Activated naive CD8-positive, alpha-beta T cell (primary cell): ENCODE data around the gene FAM219A.
"Not testable (repeated sequence)": the region's sequence is repeated elsewhere in the genome, so short reads cannot be mapped to it uniquely, and the experiment has no call there.

Experiments
- H3K27ac Mint-ChIP-seq: one replicate; pipeline ENCODE4 v1.8.0; 2021; ENCODE audit warnings: mixed read lengths
- H3K27me3 Mint-ChIP-seq: one replicate; pipeline ENCODE4 v1.8.0; 2021; ENCODE audit warnings: mixed read lengths
- H3K36me3 Mint-ChIP-seq: one replicate; pipeline ENCODE4 v1.8.0; 2021; ENCODE audit warnings: mixed read lengths
- H3K4me1 Mint-ChIP-seq: one replicate; pipeline ENCODE4 v1.8.0; 2021; ENCODE audit warnings: low read depth, mixed read lengths
- H3K4me3 Mint-ChIP-seq: one replicate; pipeline ENCODE4 v1.8.0; 2021; ENCODE audit warnings: mild to moderate bottlenecking, mixed read lengths
- H3K9me3 Mint-ChIP-seq: one replicate; pipeline ENCODE4 v1.8.0; 2021; ENCODE audit warnings: low read depth, mixed read lengths

Gene FAM219A

GRCh38 chr9:34493972-34494535 is 35.7 kb upstream of the FAM219A start:
- Mint-ChIP-seq H3K27ac (no peak overlapping the region), H3K36me3 (no peaks in the 10 kb centered on the region), H3K27me3 (peaks cover 7% of the 10 kb centered on the region), H3K9me3 (no peaks in the 10 kb centered on the region), H3K4me1 (no peaks in the 10 kb centered on the region), H3K4me3 (no peak overlapping the region)

DNA sequence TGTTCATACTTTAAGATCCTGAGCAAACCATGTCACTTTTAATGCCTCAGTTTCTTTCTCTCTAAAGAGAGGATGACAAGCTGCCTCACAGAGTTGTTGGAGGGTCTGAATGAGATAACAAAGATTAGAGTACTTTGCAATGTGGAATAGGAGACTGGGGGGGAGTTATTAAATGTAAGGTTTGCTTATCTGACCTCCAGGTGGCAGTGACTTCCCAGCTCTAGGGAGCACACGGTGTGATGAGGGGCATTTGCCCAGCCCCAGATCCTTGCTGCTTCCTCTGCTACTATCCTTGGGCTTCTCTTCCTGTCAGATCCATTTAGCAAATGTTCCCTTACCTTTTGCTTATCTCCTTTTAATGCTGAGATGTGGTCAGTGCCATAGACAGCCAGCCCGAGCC is 33.7 kb upstream of the FAM219A start:
- H3K27me3 Mint-ChIP-seq: peaks cover 10% of the 10 kb centered on the region
- no peaks in the 10 kb centered on the region for H3K36me3 Mint-ChIP-seq
- H3K4me3 Mint-ChIP-seq: no peak overlapping the region
- H3K9me3 Mint-ChIP-seq: no peaks in the 10 kb centered on the region
- no peaks in the 10 kb centered on the region for H3K4me1 Mint-ChIP-seq
- no peak overlapping the region for H3K27ac Mint-ChIP-seq

DNA sequence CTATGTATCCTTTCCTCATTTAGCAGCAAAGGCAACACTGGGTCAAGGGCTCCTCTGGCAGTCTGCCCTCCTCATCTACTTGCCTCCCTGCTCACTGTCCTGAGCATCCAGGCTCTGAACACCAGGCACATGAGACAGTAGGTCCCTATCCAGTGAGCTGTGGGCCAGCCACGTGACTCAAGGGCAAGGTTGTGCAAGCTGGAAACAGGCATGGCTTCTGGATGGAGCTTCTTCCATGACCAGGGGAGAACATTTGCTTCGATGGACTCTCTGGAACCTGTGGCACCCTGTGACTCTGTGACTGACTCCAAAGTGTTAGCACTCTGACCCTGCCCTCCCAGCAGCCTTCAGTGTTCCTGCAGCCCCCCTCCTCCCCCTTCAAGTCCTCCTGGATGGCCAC is 33.2 kb upstream of the FAM219A start:
- H3K27ac Mint-ChIP-seq: no peak overlapping the region
- H3K36me3 Mint-ChIP-seq: no peaks in the 10 kb centered on the region
- no peaks in the 10 kb centered on the region for H3K4me1 Mint-ChIP-seq
- H3K4me3 Mint-ChIP-seq: no peak overlapping the region
- H3K27me3 Mint-ChIP-seq: peaks cover 10% of the 10 kb centered on the region
- H3K9me3 Mint-ChIP-seq: no peaks in the 10 kb centered on the region

DNA sequence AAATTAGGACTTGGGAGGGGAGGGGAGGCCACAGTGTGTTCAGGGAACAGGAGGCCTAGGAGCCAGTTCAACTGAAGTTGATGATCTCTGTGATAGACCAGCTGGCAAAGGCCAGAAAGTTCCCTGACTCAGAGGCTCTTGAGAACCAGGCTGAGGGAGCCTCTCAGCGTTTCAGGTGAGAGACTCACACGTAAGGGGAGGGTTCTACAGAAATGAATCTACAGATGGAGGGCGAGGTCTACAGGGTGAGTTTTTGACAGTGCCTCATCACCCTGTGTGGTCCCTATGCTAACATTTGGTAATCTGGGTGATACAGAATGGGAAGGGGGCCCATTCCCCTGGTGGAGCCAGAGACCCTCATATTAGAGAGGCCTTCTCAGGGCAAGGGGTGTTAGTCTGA is 32.4 kb upstream of the FAM219A start:
- H3K27me3 Mint-ChIP-seq: peaks cover 10% of the 10 kb centered on the region
- H3K4me1 Mint-ChIP-seq: no peaks in the 10 kb centered on the region
- no peaks in the 10 kb centered on the region for H3K36me3 Mint-ChIP-seq
- H3K4me3 Mint-ChIP-seq: no peak overlapping the region
- H3K27ac Mint-ChIP-seq: no peak overlapping the region
- no peaks in the 10 kb centered on the region for H3K9me3 Mint-ChIP-seq

GRCh38 chr9:34490360-34490759 is 32.0 kb upstream of the FAM219A start:
- no peak overlapping the region for H3K4me3 Mint-ChIP-seq
- H3K27me3 Mint-ChIP-seq: peaks cover 10% of the 10 kb centered on the region
- no peak overlapping the region for H3K27ac Mint-ChIP-seq
- no peaks in the 10 kb centered on the region for H3K36me3 Mint-ChIP-seq
- H3K4me1 Mint-ChIP-seq: no peaks in the 10 kb centered on the region
- no peaks in the 10 kb centered on the region for H3K9me3 Mint-ChIP-seq

DNA sequence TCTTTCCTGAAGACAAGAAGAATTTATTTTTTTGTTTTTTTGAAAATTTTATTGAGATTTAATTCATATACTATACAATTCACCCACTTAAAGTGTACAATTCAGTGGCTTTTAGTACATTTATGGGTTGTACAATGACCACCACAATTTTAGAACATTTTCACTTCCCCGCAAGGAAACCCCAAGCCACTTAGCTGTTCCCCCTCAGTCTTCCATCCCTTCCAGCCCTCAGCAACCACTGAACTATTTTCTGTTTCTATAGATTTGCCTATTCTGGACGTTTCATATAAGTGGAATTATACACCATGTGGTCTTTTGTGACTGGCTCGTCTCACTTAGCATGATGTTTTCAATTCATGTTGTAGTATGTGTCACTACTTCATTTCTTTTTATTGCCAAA is 28.2 kb upstream of the FAM219A start:
- Mint-ChIP-seq H3K27ac (no peak overlapping the region), H3K4me1 (peaks cover under 1% of the 10 kb centered on the region), H3K27me3 (peaks cover 8% of the 10 kb centered on the region), H3K4me3 (no peak overlapping the region), H3K36me3 (no peaks in the 10 kb centered on the region), H3K9me3 (no peaks in the 10 kb centered on the region)

GRCh38 chr9:34485822-34486221 is 27.5 kb upstream of the FAM219A start:
- Mint-ChIP-seq H3K4me3 (no peak overlapping the region), H3K9me3 (no peaks in the 10 kb centered on the region), H3K4me1 (peaks cover 2% of the 10 kb centered on the region), H3K27me3 (peaks cover 8% of the 10 kb centered on the region), H3K27ac (no peak overlapping the region), H3K36me3 (no peaks in the 10 kb centered on the region)

GRCh38 chr9:34484678-34485077 is 26.3 kb upstream of the FAM219A start:
- Mint-ChIP-seq H3K36me3 (no peaks in the 10 kb centered on the region), H3K9me3 (no peaks in the 10 kb centered on the region), H3K27me3 (peaks cover 4% of the 10 kb centered on the region), H3K27ac (no peak overlapping the region), H3K4me1 (peaks cover 2% of the 10 kb centered on the region), H3K4me3 (no peak overlapping the region)

GRCh38 chr9:34482746-34483145 is 24.4 kb upstream of the FAM219A start:
- not testable (repeated sequence) for H3K4me3 Mint-ChIP-seq, H3K27me3 Mint-ChIP-seq, H3K4me1 Mint-ChIP-seq, H3K36me3 Mint-ChIP-seq, H3K9me3 Mint-ChIP-seq, H3K27ac Mint-ChIP-seq

- not testable (repeated sequence) for H3K4me3 Mint-ChIP-seq
Measured at GRCh38 chr9:34481620-34482019, 23.2 kb upstream of the FAM219A start.

DNA sequence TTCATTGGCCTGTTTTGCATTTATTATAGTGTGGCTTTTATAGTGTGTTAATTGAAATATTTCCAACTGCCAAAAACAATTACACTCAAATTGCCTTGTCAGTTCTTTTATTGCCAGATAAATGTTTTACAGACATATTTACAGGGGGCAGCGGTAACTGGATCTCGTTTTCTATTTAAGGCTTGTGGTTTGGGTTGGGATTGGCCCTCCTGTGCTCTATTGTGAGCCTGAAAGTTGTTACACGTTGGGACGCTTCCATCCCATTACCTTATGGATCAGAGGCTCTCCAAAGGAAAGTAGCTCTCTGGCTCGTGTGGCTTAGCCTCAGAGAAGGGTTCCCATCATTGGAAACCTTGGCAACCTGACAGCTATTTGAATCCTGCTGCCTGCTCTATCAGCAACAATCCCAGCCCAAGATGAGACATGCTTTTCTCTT is 21.1 kb upstream of the FAM219A start:
- Mint-ChIP-seq H3K27ac (no peak overlapping the region), H3K27me3 (peaks cover 2% of the 10 kb centered on the region), H3K9me3 (no peaks in the 10 kb centered on the region), H3K4me1 (peaks cover 2% of the 10 kb centered on the region), H3K36me3 (no peaks in the 10 kb centered on the region), H3K4me3 (no peak overlapping the region)

More at GRCh38 chr9:34481620-34482019, 23.2 kb upstream of the FAM219A start:
- not testable (repeated sequence) for H3K36me3 Mint-ChIP-seq, H3K9me3 Mint-ChIP-seq, H3K4me1 Mint-ChIP-seq, H3K27ac Mint-ChIP-seq, H3K27me3 Mint-ChIP-seq

- Mint-ChIP-seq H3K36me3 (no peaks in the 10 kb centered on the region), H3K27me3 (peaks cover 2% of the 10 kb centered on the region), H3K4me1 (peaks cover 2% of the 10 kb centered on the region), H3K4me3 (no peak overlapping the region), H3K9me3 (no peaks in the 10 kb centered on the region), H3K27ac (no peak overlapping the region)
Measured at GRCh38 chr9:34477541-34477940, 19.2 kb upstream of the FAM219A start.

DNA sequence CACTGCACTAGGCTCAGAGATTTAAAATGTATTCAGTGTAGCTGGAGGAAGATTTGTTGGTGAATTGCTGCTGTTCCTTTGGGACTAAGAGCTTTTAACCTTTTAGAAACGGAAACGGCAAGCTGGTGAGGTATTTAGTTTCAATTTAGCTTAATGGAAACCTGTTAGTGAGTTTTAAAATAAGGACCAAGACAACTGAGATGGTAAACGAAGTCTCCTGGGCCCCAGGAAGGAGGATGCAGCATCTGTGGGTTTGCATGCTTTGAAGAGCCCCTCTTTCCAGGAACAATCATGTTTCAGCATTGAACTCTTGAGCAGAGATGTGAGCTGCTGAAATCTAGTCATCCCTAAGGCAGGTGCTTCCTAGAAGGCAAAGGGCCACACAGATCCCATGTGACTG is 16.7 kb upstream of the FAM219A start:
- no peaks in the 10 kb centered on the region for H3K36me3 Mint-ChIP-seq

GRCh38 chr9:34465468-34465867 is 7.1 kb upstream of the FAM219A start:
- Mint-ChIP-seq H3K36me3 (no peaks in the 10 kb centered on the region), H3K4me3 (no peak overlapping the region), H3K4me1 (no peaks in the 10 kb centered on the region), H3K27ac (no peak overlapping the region), H3K9me3 (no peaks in the 10 kb centered on the region), H3K27me3 (no peaks in the 10 kb centered on the region)

More for the DNA sequence above, 16.7 kb upstream of the FAM219A start:
- Mint-ChIP-seq H3K4me3 (no peak overlapping the region), H3K4me1 (no peaks in the 10 kb centered on the region), H3K27ac (no peak overlapping the region), H3K27me3 (peaks cover 2% of the 10 kb centered on the region), H3K9me3 (no peaks in the 10 kb centered on the region)

DNA sequence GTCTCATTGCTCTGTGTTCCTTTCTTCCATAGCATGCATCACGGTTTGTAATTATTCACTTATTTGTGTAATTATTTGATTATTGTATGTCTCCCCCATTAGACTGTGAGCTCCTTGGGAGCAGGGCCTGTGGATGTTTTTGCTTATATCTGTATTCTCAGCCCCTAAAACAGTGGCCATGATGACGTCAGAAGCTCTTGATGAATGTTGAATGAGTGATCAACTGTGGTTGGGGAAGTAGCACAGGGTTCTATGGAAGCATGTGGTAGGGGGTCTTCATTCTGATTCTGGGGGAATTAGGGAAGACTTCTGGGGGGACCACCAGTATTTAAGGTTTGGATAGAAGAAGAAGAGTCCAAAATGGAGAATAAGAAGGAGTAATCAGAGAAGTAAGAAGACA is 6.2 kb upstream of the FAM219A start:
- peaks cover 3% of the 10 kb centered on the region for H3K4me1 Mint-ChIP-seq
- no peak overlapping the region for H3K4me3 Mint-ChIP-seq
- H3K36me3 Mint-ChIP-seq: no peaks in the 10 kb centered on the region
- H3K27me3 Mint-ChIP-seq: no peaks in the 10 kb centered on the region
- no peaks in the 10 kb centered on the region for H3K9me3 Mint-ChIP-seq
- H3K27ac Mint-ChIP-seq: no peak overlapping the region

DNA sequence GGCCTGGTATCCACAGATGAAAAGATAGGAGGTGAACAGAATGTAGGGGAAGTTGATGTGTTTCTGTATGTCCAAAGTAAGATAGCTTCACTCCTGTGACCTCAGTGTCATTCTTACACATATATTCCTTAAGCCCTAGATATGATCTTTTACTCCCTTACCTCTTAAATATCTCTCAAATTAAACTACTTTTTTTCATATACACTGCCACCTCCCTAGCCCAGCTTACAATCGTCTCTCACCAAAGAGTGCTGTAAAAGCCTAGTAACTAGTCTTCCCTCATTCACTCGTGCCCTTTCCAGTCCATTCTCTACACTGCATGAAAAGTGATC is 5.5 kb upstream of the FAM219A start:
- H3K9me3 Mint-ChIP-seq: no peaks in the 10 kb centered on the region
- peaks cover 7% of the 10 kb centered on the region for H3K4me1 Mint-ChIP-seq
- H3K27ac Mint-ChIP-seq: no peak overlapping the region
- H3K36me3 Mint-ChIP-seq: no peaks in the 10 kb centered on the region
- no peaks in the 10 kb centered on the region for H3K27me3 Mint-ChIP-seq
- H3K4me3 Mint-ChIP-seq: no peak overlapping the region
